Brain microvascular endothelial cell (primary cell): ENCODE measurements around the gene LHFPL6.
A peak's percentile ranks its signal among the peaks of the same experiment; 100 is the strongest.

Experiments
- DNase-seq: peaks from one replicate; pipeline ENCODE4 v3.0.0-alpha.2; 2020
- H3K27ac ChIP-seq: fragments of 250-450 bp; sonication (Bioruptor Pico); 2 replicates; pipeline ENCODE4 v1.5.1; 2020; ENCODE audit warnings: mild to moderate bottlenecking, moderate library complexity
- H3K27me3 ChIP-seq: fragments of 250-450 bp; sonication (Bioruptor Pico); replicated peaks from 2 replicates; pipeline ENCODE4 v1.5.1; 2020; ENCODE audit warnings: mild to moderate bottlenecking
- H3K36me3 ChIP-seq: fragments of 250-450 bp; sonication (Bioruptor Pico); replicated peaks from 2 replicates; pipeline ENCODE4 v1.5.1; 2020; ENCODE audit warnings: mild to moderate bottlenecking
- H3K4me3 ChIP-seq: 2 replicates; pipeline ENCODE4 v1.5.1; 2011; ENCODE audit warnings: low read depth, mild to moderate bottlenecking, control low read depth, low read length, moderate library complexity
- CTCF ChIP-seq: IDR thresholded peaks from 2 replicates; pipeline ENCODE4 v1.5.1; 2011; ENCODE audit warnings: low read depth, mild to moderate bottlenecking, moderate library complexity, low read length, control low read depth, inconsistent platforms; ENCODE audit errors: missing control alignments
- in situ Hi-C: cut with HindIII; loops from 2 replicates; pipeline ENCODE4 v1.10.0; 2017; ENCODE audit warnings: low sequenced_read_pairs, low pct_ligation_motif_present

The LHFPL6 gene

GRCh38 chr13:39485314-39485700 is 117.7 kb downstream of the LHFPL6 start:
- H3K27me3 ChIP-seq = no peaks in the 10 kb centered on the region
- no peak for DNase-seq
- TF ChIP-seq CTCF = no peak
- no peaks in the 10 kb centered on the region for H3K36me3 ChIP-seq
- H3K4me3 ChIP-seq = no peak overlapping the region
- peak overlapping the region; percentile 28 for H3K27ac ChIP-seq
- in situ Hi-C loops = no loop called here

GRCh38 chr13:39484506-39485313 is 118.3 kb downstream of the LHFPL6 start:
- peak; percentile 53 for DNase-seq
- peak overlapping the region; percentile 28 for H3K27ac ChIP-seq
- in situ Hi-C loops = no loop called here

GRCh38 chr13:39483326-39483725 is 119.7 kb downstream of the LHFPL6 start:
- Histone ChIP-seq H3K27me3 (no peaks in the 10 kb centered on the region), H3K4me3 (no peak overlapping the region), H3K27ac (no peak overlapping the region), H3K36me3 (no peaks in the 10 kb centered on the region)
- TF ChIP-seq CTCF = no peak
- no peak for DNase-seq
- in situ Hi-C loops = no loop called here

More at GRCh38 chr13:39484506-39485313, 118.3 kb downstream of the LHFPL6 start:
- no peak for TF ChIP-seq CTCF
- H3K4me3 ChIP-seq = no peak overlapping the region
- H3K27me3 ChIP-seq = no peaks in the 10 kb centered on the region
- H3K36me3 ChIP-seq = no peaks in the 10 kb centered on the region

- in situ Hi-C loops = no loop called here
- no peaks in the 10 kb centered on the region for H3K27me3 ChIP-seq
- H3K27ac ChIP-seq = no peak overlapping the region
- no peaks in the 10 kb centered on the region for H3K36me3 ChIP-seq
- no peak for DNase-seq
- H3K4me3 ChIP-seq = no peak overlapping the region
- TF ChIP-seq CTCF = no peak
These were observed 121.5 kb downstream of the LHFPL6 start for GRCh38 chr13:39481491-39481890.

- no peak for DNase-seq
- H3K27ac ChIP-seq = no peak overlapping the region
- H3K4me3 ChIP-seq = no peak overlapping the region
- no peaks in the 10 kb centered on the region for H3K36me3 ChIP-seq
- no peak for TF ChIP-seq CTCF
- H3K27me3 ChIP-seq = no peaks in the 10 kb centered on the region
- in situ Hi-C loops = no loop called here
These were observed 128.4 kb downstream of the LHFPL6 start for GRCh38 chr13:39474600-39474999.

- DNase-seq = no peak
- no peak overlapping the region for H3K27ac ChIP-seq
- no peak for TF ChIP-seq CTCF
- no peaks in the 10 kb centered on the region for H3K36me3 ChIP-seq
- H3K27me3 ChIP-seq = no peaks in the 10 kb centered on the region
- H3K4me3 ChIP-seq = no peak overlapping the region
- in situ Hi-C loops = no loop called here
These were observed 133.3 kb downstream of the LHFPL6 start for GRCh38 chr13:39469676-39470075.
